WI38 (cell line): ENCODE results near the gene RNF220.

Experiments used
- H3K4me3 ChIP-seq: 2 replicates; pipeline ENCODE4 v1.5.1; 2011; ENCODE audit warnings: low read depth, mild to moderate bottlenecking, control low read depth, low read length
- TF ChIP-seq, protein P1 (sequence below): IDR thresholded peaks from 2 replicates; pipeline ENCODE4 v1.5.1; 2012; ENCODE audit warnings: low read depth, mild to moderate bottlenecking, control low read depth, low read length

The RNF220 gene

DNA sequence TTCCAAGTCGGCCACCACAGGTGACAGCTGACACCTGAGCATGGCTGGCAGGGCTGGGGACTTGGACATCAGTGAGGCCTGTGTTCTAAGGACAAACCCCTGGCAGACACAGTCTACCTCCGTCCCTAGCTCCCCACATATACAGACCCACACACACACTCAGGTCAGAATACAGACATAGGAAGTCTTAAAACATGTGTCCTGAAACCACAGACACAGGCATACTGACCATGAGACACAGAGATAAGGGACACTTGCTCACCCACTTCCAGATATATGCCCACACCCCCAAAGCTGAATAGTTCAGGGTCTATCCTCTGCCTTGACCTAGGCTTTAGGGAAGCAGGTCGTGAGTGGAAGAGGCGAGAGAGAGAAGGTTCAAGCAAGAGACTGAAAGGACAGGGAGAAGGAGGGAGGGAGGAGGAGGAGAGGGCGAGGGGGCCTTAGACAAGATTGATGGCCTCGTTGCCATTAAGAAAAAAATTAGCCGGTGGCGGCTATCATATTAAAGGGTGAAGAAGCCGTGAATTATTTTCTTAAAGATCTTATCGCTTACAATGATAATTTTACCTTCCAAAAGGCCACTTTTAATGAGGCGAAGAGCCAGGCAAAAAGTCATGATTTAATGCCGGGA is 219.3 kb downstream of the RNF220 start:
- TF ChIP-seq, protein P1, sequence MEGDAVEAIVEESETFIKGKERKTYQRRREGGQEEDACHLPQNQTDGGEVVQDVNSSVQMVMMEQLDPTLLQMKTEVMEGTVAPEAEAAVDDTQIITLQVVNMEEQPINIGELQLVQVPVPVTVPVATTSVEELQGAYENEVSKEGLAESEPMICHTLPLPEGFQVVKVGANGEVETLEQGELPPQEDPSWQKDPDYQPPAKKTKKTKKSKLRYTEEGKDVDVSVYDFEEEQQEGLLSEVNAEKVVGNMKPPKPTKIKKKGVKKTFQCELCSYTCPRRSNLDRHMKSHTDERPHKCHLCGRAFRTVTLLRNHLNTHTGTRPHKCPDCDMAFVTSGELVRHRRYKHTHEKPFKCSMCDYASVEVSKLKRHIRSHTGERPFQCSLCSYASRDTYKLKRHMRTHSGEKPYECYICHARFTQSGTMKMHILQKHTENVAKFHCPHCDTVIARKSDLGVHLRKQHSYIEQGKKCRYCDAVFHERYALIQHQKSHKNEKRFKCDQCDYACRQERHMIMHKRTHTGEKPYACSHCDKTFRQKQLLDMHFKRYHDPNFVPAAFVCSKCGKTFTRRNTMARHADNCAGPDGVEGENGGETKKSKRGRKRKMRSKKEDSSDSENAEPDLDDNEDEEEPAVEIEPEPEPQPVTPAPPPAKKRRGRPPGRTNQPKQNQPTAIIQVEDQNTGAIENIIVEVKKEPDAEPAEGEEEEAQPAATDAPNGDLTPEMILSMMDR, result no peak

DNA sequence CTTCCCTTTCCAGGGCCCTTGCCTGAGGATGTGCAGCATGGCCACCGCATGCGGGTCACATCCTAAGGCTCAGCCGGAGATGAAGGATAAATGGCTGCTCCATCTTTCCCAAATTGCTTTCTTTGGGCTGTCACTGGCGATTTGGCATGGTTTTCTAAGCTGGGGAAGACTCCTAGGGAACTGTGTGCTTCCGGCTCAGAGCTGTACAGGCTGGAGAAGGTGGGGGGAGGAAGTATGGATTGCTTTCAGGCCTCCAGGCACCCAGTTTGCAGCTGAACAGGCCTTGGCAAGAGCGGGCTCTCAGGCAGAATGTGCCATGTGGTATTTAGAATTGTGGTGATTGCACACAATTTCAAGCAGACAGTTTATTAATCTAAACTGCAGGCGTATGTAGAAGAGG is 220.3 kb downstream of the RNF220 start:
- no peak overlapping the region for H3K4me3 ChIP-seq
- TF ChIP-seq, protein P1, result no peak

More for the DNA sequence above, 219.3 kb downstream of the RNF220 start:
- H3K4me3 ChIP-seq, result no peak overlapping the region

DNA sequence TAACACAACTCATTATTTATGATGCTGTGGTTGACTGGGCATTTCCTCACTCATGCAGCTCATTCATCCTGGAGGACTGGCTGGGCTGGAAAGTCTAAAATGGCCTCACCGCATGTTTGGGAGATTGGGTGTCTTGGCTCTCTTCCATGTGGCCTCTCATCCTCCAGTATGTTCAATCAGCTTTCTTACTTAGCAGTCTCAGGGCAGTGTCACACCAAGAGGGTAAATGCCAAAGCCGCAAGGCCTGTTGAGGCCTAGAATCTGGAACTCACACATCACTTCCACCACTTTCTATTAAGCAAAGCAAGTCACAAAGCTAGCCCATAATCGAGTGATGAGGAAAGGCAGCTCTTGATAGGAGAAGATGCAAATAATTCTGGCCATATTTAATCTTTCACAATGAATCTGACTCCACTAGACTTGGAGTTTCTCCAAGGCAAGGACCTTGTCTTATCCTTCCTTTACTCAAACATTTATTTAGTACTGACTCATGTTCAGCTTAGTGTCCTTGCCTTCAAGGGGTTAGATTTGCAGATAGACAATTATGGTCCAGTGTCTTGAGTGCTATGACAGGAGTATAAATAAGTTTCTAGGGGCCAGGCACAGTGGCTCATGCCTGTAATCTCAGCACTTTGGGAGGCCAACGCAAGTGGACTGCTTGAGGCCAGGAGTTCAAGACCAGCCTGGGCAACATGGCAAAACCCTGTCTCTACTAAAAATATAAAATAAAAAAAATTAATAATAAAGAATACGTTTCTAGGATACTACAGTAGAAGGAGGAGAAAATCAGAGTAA is 224.1 kb downstream of the RNF220 start:
- TF ChIP-seq, protein P1, result no peak
- H3K4me3 ChIP-seq, result no peak overlapping the region

DNA sequence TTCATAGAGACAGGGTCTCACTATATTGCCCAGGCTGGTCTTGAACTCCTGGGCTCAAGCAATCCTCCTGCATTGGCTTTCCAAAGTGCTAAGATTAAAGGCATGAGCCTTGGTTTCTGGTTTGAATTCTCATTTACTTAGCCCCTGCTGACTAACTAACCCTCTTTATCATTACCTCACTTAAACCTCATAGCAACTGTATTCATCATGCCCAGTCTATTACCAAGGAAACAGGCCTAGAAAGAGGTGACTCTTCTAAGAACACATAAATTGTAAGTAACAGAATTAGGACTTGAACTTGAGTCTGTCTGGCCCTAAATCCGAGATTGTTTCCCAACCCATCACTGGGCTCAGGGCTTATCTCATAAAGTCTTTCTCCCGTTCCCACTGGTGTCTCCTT is 225.1 kb downstream of the RNF220 start:
- H3K4me3 ChIP-seq, result no peak overlapping the region
- TF ChIP-seq, protein P1, result no peak

GRCh38 chr1:44631333-44631646 is 226.2 kb downstream of the RNF220 start:
- H3K4me3 ChIP-seq, result peak overlapping the region; percentile 50
- TF ChIP-seq, protein P1, result no peak

DNA sequence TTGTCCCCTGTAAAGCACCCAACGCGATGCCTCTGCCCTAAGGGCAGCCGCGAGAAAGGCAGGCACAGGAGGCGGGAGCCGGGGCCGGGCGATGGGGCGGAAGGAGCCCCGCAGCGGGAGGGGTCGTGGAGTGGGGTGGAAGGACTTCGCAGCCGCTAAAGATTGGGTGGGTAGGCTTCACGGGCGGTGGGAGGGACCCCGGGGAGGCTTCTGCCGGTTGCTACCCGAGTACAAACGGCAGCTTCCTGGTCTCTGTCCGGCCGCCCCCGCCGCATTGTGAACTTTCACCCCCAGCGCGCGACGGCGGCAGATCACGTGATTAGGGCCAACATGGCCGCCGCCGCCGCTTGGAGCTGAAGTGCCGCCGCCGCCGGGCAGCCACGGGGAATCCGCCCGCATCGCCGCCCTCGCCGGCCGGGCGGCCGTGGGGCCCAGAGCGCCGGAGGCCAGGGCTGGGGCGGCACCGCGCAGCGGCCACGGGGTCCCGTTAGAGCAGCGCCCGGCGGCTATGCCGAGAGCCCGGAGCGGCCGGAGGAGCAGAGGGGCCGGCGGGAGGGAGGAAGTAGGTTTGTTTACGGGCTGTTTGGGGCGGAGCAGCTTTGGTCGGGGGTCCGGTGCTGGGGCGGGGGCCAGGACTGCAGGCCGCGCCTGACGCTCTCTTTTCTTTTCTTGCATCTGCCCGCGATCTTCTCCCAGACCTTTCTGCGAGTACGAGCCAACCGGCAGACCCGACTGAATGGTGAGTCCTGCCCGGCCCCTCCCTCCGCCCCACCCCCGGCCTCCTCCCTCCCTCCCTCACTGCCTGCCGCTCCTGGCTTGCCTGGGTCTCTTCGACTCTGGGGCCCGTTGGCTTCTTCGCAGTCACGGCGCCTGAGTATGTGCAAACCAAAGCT is 226.8 kb downstream of the RNF220 start:
- TF ChIP-seq, protein P1, result no peak
- peak overlapping the region; percentile 63 for H3K4me3 ChIP-seq

- H3K4me3 ChIP-seq, result peak overlapping the region; percentile 63
- TF ChIP-seq, protein P1, result no peak
These were observed 227.5 kb downstream of the RNF220 start for GRCh38 chr1:44632598-44632997.
